ENCODE results near the gene ARHGAP26. TPM values are rescaled to one million over a fixed set of nuclear protein-coding genes. Genes with fewer than 3 reads are reported as not detected.
A peak's percentile ranks its signal among the peaks of the same experiment; 100 is the strongest.

The ARHGAP26 gene
- total RNA-seq, 1 experiment from 2014 or later: 65.5 TPM

DNA sequence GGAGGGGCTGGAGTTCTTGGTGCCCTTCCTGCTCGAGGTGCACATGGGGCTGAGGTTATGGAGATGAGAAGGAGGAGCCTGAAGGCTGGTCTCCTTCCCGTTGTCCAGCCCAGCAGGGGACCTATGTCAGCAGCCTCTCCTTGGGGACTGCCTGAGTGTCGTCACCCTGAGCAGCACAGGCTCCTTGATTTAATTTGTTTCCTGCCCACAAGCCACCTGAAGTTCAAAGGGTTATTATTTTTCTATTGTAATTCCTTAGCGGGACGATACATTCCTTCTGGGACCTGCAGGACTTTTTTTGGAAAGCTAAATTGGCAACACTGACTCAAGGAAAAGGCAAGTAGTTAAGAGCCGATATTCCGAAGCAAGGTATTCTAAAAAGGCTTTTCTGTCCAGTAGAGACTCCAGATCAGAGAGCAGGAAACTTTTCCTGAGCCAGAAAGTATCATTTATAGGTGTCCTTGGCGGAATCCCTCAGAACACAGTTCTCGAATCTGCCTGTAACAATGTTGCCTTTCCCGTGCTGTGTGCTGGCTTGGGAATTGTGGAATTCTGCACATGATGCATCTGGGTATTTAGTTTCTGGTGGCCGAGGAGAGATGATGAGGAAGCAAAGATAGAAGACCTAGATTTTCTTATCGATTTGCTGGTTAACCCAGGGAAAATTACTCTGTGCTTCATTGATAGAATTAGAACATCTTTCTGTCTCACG, 55.4 kb downstream of the ARHGAP26 start:
- ATAC-seq: peak; percentile 77
- CTCF ChIA-PET: no interaction called here
- in situ Hi-C loops (cut with HindIII; ENCODE audit: low pct_unique_long_range_greater_than_20kb, low sequenced_read_pairs) (no loop called here), intact Hi-C loops (cut with micrococcal nuclease; ENCODE audit: unreplicated experiment) (no loop called here)
- H3K4me1 ChIP-seq (ENCODE audit: control insufficient read depth, insufficient read depth, low read length): peaks cover 95% of the 10 kb centered on the region
- H3K9me3 ChIP-seq (ENCODE audit: control insufficient read depth, insufficient read depth, low read depth, low read length): no peaks in the 10 kb centered on the region
- H3K27me3 ChIP-seq (ENCODE audit: control insufficient read depth, insufficient read depth, low read length): no peaks in the 10 kb centered on the region
- peak overlapping the region; percentile 34 to 71 for H3K4me3 ChIP-seq (ENCODE audit: low read depth in 2 of 2, low read length in 2 of 2)
- no peaks in the 10 kb centered on the region for H3K36me3 ChIP-seq (ENCODE audit: control insufficient read depth, insufficient read depth, low read length)
- H3K27ac ChIP-seq (ENCODE audit: low read length): peak overlapping the region; percentile 99
- peak; percentile 75 for DNase-seq (ENCODE audit: low read depth, low spot score)
- TF ChIP-seq SIN3A (IDR thresholded peaks at IDR 0.05; ENCODE audit: borderline replicate concordance, insufficient read depth, low read depth, low read length) (no peak), REST (IDR thresholded peaks at IDR 0.05; ENCODE audit: insufficient read depth in 1 of 2, low read depth in 2 of 2, low read length in 1 of 2) (no peak), TCF7L2 (IDR thresholded peaks at IDR 0.05; ENCODE audit: low read depth, low read length) (no peak), POLR2AphosphoS5 (IDR thresholded peaks at IDR 0.05; ENCODE audit: low read depth, low read length) (peak; percentile 49; the same call in 1 of the 2 replicates)
- POLR2A ChIA-PET: no interaction called here
- TSS peak; percentile 81 for BruUV-seq (replicated peaks)

- TF ChIP-seq REST (IDR thresholded peaks at IDR 0.05; ENCODE audit: insufficient read depth in 1 of 2, low read depth in 2 of 2, low read length in 1 of 2): no peak
- no peak for TF ChIP-seq POLR2AphosphoS5 (IDR thresholded peaks at IDR 0.05; ENCODE audit: low read depth, low read length)
- 0 out of 2 replicates have a peak, but pooled peaks have one; percentile 5 for TF ChIP-seq CTCF (IDR thresholded peaks at IDR 0.05)
- TF ChIP-seq SIN3A (IDR thresholded peaks at IDR 0.05; ENCODE audit: borderline replicate concordance, insufficient read depth, low read depth, low read length): no peak
- TF ChIP-seq TCF7L2 (IDR thresholded peaks at IDR 0.05; ENCODE audit: low read depth, low read length): no peak
- in situ Hi-C loops (cut with HindIII; ENCODE audit: low pct_unique_long_range_greater_than_20kb, low sequenced_read_pairs): no loop called here
- ChIA-PET CTCF (no interaction called here), POLR2A (no interaction called here)
- no TSS peak for BruUV-seq (replicated peaks)
- peak overlapping the region; percentile 34 to 71 for H3K4me3 ChIP-seq (ENCODE audit: low read depth in 2 of 2, low read length in 2 of 2)
- no peaks in the 10 kb centered on the region for H3K36me3 ChIP-seq (ENCODE audit: control insufficient read depth, insufficient read depth, low read length)
- H3K9me3 ChIP-seq (ENCODE audit: control insufficient read depth, insufficient read depth, low read depth, low read length): no peaks in the 10 kb centered on the region
- peak; percentile 77 for DNase-seq (ENCODE audit: low read depth, low spot score)
- intact Hi-C loops (cut with micrococcal nuclease; ENCODE audit: unreplicated experiment): no loop called here
- peaks cover 95% of the 10 kb centered on the region for H3K4me1 ChIP-seq (ENCODE audit: control insufficient read depth, insufficient read depth, low read length)
- H3K27me3 ChIP-seq (ENCODE audit: control insufficient read depth, insufficient read depth, low read length): no peaks in the 10 kb centered on the region
- H3K27ac ChIP-seq (ENCODE audit: low read length): peak overlapping the region; percentile 99
- ATAC-seq: no peak
Measured at GRCh38 chr5:142826093-142826492, 55.9 kb downstream of the ARHGAP26 start.
